ENCODE data around the gene TMEM130. TPM values are rescaled to one million over a fixed set of nuclear protein-coding genes. Genes with fewer than 3 reads are reported as not detected.
A peak's percentile ranks its signal among the peaks of the same experiment; 100 is the strongest.
"Not testable (repeated sequence)": the region's sequence is repeated elsewhere in the genome, so short reads cannot be mapped to it uniquely, and the experiment has no call there.

Gene TMEM130
- polyA plus RNA-seq, 10 donors: 2.4 to 8.5 (median 4.3) TPM

DNA sequence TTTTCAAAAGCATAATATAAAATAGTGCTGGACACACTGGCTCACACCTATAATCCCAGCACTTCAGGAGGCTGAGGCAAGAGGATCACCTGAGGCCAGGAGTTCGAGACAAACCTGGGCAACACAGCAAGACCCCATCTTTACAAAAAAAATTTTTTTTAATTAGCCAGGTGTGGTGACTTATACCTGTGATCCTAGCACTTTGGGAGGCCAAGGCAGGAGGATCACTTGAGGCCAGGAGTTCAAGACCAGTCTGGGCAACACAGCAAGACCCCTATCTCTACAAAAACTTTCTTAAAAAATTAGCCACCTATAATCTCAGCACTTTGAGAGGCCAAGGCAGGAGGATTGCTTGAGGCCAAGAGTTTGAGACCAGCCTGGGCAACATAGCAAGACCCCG, 27.3 kb downstream of the TMEM130 start:
- not testable (repeated sequence) for DNase-seq

DNA sequence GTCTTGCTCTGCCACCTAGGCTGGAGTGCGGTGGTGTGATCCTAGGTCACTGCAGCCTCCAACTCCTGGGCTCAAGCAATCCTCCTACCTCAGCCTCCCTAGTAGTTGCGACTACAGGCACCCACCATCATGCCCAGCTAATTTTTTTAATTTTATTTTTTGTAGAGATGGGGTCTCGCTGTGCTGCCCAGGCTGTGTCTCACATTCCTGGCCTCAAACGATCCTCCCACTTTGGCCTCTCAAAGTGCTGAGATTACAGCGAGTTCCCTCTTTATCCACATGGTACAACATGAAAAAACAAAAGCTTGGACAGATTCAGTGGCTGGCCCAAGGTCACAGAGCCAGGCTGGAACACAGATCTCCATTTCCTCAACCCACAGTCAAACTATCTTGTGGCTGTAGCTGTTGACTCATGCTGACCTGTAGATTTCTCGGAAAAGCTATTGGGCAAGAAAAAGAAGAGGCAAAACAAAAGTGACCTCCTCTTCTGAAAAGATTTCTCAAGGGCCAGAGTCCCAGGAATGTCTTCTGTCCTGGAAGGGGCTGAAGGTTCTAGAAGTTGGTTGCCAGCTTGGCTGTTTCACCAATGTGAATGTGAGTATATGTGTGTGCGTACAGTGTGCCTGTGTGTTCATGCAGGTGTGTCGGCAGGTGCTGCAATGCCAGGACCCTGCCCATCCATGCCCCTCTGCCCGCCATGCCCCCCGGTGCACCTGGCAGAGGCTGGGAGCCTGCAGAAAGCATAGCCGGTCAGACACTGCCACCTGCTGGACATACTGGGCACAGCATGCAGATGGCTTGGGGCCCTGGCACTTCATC, 28.4 kb downstream of the TMEM130 start:
- DNase-seq: peak; percentile 30 to 56 (median 44)

DNA sequence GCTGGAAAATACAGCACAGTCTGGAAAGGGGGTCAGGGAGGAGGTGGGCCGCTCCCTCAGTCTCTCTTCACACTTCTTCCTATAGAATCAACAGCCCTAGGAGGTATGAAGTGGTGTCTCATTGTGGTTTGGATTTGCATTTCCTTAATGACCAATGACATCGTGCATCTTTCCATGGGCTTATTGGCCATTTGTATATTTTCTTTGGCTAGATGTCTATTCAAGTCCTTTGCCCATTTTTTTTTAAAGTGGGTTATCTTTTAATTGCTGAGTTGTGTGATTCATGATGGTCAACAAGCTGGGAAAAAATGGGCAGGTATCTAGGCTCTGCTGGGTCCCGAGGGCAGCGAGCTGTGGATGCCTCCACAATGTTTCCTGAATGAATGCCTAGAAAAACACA, 29.1 kb downstream of the TMEM130 start:
- no peak for DNase-seq

DNA sequence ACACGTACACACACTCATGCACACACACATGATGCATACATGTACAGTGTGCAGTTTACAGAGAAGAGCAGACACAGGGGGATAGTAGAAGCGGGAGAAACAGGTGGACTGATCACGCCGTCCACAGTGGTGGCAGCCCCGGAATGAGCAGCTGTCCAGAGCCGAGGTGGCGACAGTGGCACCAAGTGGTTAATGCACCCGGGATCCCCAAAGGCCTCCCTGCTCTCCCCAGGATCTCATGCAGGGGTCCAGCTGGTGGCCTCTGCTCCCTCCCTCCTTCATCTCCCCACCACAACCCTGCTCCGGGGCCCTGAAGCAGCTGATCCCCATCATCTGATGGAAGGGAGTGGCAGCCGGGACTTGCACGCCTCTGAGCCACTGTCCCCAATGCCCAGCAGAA, 29.7 kb downstream of the TMEM130 start:
- DNase-seq: no peak

DNA sequence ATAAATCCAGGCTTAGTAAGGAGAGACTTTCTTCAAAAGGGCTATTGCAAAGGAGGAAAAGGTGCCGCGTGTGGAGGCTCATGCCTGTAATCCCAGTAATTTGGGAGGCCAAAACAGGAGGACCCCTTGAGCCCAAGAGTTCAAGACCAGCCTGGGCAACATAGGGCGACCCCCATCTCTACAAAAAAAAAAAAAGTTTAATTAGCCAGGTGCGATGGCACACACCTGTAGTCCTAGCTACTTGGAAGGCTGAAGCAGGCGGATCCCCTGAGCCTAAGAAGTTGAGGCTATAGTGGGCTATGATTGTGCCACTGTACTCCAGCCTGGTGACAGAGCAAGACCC, 32.2 kb downstream of the TMEM130 start:
- no peak for DNase-seq

DNA sequence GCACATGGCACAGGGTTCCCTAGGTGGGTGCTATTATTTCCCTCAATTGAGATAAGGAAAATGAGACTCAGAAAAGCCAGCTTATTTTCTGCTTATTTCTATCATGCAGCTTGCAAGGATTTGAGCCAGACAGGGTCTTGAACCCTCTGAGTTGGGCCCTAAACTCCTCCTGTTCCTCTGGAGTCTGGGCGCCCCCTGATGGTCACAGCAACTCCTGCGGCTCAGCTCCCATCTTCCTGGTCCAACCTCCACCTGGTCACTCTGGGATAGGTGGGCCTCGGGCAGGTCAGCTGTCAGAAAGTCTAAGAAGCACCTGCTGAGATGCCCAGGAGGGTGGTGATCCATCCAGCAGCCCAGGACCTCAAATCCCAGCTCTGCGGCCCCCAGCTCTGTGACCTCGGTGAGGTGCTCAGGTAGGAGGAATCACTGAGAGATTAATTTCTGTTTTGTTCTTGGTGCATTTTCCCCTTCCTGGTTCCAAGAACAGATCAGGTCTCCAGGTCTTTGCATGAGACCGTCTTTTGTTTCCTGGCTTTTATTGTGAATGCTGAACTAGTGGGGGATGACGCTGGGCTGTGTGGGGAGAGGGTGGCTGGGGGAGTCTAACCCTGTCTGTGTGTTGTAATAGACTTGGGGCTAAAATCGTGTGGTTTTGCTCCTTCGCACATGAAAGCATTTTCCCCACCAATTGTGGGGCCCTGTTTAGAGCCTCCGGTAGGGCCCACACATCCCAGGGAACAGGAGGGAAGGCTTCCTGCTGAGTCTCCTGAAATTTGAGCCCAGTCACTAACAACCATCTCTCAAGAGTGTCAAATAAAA, 32.8 kb downstream of the TMEM130 start:
- peak in 1 of 3 donors; percentile 39 for DNase-seq

DNA sequence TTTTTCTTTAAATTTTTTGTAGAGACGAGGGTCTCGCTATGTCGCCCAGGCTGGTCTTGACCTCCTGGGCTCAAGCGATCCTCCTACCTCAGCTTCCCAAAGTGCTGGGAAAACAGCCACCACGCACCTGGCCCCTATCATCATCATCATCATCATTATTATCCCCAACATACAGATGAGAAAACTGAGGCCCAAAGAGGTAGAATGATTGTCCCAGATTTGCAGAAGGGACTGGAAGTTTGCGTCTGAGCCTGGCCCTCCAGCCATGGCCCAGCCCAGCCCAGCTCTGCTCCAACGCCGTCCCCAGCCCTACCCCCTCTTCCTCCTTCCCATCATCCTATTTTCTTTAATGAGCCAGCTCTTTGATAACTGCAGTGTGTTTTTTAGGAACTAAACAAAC, 34.9 kb downstream of the TMEM130 start:
- DNase-seq: no peak

DNA sequence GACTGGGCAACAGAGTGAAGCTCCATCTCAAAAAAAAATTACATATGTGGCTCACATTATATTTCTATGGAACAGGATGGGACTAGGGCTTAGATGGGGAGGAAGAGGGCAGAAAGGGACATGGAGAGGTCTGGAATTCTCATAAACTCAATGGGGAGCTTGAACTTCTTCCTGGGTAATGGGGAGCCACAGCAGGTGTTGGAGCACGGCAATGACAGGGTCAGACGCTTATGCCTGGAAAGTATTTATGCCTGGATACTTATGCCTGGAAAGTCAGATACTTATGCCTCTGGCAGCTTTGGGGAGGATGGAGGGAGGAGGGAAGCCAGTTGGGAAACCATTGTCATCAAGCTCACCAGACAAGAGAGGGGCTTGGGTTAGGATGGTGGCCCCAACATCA, 36.8 kb downstream of the TMEM130 start:
- no peak for DNase-seq

DNA sequence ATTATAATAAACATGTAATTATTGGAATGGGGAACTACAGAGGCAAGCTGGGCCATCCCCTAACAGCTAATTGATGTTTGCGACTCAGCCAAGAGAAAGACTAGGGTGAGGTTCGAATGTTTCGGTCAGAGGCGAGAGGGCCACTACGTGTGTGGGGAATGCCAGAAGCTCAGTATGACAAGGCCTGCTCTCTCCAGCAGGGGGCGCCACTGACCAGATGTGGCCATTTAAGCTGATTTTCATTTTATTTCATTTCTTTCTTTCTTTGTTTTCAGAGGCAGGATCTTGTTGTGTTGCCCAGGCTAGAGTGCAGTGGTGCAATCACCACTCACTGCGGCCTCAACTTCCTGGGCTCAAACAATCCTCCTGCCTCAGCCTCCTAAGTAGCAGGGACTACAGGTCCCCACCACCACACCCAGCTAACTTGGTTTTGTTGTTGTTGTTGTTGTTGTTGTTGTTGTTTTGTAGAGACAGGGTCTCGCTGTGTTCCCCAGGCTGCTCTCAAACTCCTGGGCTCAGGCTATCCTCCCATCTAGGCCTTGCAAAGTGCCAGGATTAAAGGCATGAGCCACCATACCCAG, 38.1 kb downstream of the TMEM130 start:
- no peak for DNase-seq

DNA sequence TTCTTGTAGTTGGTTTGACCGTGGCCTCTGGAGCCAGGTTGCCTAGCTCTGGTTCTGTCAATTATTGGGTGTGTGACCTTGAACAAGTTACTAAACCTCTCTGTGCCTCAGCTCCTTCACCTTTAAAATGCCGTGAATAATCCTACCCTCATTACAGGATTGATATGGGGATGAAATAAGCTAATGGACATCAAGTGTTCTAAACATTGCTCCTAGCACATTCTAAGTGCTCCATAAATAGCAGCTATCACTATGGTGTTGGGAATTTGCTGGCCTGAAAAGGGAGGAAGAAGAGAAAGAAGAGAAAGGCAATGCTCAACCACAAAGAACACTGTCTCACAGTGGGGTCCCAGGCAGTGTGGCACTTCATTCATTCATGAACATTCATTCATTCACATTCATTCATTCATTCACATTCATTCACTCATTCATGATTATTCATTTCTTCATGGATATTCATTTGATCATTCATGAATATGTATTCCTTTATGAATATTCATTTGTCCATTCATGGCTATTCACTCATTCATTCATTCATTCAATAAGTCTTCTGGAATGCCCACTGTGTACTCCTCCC, 38.8 kb downstream of the TMEM130 start:
- DNase-seq: no peak

DNA sequence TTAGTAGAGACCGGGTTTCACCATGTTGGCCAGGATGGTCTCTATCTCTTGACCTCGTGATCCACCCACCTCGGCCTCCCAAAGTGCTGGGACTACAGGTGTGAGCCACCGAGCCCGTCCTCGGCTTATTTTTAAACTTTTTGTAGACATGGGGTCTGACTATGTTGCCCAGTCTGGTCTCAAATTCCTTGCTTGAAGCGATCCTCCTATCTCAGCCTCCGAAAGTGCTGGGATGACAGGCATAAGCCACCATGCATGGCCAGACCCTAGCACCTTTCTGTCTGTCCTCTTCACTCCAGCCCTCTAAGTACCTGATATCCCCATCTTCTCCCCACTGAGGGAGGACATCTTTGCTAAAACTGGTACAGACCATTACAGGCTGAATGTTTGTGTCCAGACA, 41.4 kb downstream of the TMEM130 start:
- no peak for DNase-seq

DNA sequence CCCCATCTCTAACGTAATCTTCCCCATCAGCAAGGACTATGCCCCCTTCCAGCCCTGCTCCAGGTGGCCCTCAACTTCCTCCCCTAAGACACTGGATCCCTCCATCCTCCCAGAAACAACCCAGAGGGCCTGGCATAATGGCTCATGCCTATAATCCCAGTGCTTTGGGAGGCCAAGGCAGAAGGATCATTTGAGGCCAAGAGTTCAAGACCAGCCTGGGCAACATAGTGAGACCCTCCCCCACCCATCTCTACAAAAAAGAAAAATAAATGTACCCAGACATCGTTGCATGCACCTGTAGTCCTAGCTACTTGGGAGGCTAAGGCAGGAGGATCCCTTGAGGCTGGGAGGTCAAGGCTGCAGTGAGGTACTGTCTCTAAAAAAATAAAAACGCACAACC, 42.6 kb downstream of the TMEM130 start:
- no peak for DNase-seq

DNA sequence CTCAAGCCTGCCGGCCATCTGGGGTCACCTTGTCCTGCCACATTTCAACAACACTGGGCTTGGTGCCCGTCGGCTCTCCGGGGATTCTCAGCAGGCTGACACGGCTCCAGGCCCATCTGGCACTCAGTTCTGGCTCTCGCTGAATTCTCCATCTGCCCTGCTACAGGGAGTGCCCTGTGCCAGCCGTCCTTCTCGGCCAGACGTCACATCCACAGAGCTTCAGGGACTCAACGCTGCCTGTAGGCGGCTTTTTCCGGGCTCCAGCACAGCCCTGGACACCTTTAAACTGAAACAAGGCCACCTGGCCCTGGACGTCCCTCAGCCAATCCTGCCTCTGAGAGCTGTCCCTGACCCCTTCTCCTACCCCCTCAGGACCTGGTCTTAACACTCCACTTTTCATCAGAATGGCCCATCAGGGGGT, 43.0 kb downstream of the TMEM130 start:
- DNase-seq: peak; percentile 39 to 67 (median 53)

DNA sequence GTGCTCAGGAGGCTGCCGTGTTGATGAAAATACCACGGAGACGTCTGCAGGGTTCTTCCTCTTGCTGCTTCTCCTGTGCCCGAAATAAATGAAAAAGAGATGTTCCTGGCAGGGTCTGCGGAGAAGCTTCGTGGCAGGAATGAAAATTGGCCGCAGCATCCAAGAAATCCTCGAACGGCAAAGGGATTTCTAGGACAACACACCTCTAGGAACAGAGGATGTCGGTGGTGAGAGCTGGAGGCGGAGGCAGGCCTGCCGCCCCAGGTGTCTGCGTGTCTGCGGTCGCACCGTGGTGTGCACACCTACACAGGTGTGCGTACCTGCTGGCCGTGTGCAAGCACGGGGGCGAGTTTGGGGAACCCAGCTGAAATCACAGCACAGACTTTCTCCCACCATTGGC, 43.4 kb downstream of the TMEM130 start:
- DNase-seq: peak in 1 of 3 donors; percentile 38

DNA sequence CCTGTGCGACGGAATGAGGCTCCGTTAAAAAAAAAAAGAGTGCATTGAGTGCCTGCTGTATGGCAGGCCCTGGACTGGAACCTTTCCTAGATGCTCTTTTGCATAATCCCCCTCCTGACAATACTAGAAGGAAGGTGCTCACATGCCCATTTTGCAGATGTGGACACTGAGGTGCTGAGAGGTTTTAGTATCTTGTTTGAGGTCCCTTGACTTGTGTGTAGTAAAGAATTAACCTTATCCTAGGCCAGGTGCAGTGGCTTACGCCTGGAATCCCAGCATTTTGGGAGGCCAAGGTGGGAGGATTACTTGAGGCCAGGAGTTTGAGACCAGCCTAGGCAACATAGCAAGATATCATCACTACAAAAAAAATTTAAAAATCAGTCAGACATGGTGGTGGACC, 46.6 kb downstream of the TMEM130 start:
- DNase-seq: no peak

DNA sequence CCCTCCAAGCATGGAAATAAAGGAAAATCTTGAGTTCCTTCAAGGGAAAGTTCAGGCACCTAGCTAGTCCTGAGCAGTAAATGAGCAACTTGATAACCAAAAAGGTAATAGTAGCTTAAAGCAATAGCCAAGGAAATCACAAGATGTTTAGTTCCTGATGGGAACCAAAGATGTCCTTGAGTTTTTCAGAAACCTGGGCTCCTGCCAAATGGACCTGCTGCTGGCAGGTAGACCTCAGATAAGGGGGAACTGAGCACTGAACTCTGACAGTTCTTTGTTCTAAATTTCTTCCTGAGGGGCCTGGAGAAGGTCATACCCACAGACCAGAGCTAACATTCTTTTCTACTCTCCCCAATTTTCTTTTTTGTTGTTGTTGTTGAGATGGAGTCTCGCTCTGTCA, 48.5 kb downstream of the TMEM130 start:
- DNase-seq: no peak

DNA sequence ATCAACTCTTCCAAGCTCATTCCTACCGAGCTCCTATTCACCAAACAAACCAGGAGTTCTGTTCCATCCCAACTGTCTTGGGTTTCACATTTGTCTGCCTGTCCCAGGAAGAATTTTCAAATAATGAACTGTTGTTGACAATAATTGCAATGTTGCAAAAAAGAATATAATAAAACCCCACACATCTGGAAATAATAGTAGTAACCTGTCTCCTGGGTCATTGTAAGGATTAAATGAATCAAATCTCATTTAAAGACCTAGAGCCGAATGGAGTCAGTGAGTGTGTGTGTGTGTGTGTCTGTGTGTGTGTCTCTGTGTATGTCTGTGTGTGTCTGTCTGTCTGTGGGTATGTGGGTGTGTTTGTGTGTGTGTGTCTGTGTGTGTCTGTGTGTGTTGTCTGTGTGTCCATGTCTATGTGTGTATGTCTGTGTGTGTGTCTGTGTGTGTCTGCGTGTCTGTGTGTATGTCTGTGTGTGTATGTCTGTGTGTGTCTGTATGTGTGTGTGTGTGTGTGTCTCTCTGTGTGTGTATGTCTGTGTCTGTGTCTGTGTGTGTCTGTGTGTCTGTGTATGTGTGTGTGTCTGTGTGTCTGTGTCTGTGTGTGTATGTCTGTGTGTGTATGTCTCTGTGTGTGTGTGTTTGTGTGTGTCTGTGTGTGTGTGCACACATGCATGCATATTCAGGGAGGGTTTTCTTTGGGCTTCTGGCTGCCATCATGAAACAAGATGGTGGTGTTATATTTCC, 52.7 kb downstream of the TMEM130 start:
- peak in 1 of 3 donors; percentile 34 for DNase-seq

DNA sequence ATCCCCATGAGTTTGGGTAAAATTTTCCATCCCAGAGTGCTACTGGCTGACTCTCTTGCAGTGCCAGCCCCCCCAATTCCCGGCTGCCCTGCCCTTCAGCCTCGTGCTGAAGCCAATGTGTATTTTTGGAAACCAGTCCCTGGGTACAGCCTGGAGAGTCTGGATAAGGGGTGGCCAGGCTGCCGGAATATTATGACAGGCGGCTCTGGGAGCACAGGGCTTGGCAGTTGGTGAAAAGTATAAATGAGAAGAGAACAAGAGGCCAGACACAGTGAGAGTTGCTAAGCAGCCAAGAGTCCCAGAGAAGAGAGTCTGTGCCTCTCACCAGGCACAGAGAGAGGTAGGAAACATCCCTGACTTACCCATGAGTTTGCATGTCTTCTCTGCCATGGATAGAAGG, 53.6 kb downstream of the TMEM130 start:
- no peak for DNase-seq

DNA sequence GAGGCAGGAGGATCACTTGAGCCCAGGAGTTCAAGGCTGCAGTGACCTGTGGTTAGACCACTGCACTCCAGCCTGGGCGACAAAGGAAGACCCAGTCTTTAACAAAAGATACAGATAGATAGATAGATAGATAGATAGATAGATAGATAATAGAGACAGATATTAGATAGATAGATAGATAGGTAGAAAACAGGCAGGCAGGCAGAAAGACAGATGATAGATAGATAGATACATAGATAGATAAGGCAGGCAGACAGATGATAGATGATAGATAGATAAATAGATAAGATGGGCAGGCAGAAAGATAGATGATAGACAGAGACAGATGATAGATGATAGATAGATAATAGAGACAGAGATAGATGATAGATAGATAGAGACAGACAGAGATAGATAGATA, 54.5 kb downstream of the TMEM130 start:
- no peak for DNase-seq

DNA sequence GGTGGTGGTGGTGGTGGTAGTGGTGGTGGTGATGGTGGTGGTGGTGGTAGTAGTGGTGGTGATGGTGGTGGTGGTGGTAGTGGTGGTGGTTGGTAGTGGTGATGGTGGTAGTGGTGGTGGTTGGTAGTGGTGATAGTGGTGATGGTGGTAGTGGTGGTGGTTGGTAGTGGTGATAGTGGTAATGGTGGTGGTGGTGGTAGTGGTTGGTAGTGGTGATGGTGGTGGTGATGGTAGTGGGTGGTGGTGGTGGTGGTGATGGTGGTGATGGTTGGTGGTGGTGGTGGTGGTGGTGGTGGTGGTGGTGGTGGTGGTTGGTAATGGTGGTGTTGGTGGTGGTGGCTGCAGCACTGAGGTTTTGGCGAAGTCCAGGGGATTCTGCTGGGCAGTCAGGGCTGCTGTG, 58.5 kb downstream of the TMEM130 start:
- DNase-seq: no peak

DNA sequence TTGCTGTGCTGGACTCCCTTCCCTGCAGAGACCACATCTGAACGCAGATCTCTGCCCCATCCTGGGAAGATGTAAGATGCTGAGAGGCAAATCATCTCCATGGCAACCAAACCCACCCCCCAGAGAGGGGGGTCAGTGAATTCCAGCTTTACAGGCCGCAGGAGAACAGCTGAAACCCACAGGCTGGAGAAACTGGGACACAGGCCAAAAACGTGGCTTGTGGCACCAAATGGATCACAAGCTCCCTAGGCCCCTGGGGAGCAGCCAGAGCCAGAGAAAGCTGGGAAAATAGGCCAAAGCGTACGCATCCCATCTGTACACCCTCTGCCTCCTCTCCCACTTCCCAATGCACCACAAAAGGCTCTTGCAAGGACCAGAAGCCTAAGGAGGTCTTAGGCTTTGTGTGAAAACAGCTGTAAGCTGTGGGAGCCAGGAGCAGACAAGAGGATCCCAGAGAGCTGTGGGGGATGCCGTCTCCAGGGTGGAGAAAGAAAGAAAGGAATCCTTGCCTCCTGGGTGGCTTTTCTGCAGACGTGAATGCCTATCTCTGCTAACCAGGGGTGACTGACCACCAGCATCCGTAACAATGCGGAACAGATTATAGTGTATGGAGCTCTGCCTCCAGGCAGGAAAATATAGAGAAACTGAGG, 59.5 kb downstream of the TMEM130 start:
- peak; percentile 32 to 64 (median 42) for DNase-seq
